ENCODE data around the gene CCNJ.
"Not testable (repeated sequence)": the region's sequence is repeated elsewhere in the genome, so short reads cannot be mapped to it uniquely, and the experiment has no call there.

Gene CCNJ, protein sequence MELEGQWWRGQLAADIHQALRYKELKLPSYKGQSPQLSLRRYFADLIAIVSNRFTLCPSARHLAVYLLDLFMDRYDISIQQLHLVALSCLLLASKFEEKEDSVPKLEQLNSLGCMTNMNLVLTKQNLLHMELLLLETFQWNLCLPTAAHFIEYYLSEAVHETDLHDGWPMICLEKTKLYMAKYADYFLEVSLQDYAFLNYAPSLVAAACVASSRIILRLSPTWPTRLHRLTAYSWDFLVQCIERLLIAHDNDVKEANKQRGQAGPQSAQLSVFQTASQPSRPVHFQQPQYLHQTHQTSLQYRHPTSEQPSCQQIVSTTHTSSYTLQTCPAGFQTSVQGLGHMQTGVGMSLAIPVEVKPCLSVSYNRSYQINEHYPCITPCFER

DNA sequence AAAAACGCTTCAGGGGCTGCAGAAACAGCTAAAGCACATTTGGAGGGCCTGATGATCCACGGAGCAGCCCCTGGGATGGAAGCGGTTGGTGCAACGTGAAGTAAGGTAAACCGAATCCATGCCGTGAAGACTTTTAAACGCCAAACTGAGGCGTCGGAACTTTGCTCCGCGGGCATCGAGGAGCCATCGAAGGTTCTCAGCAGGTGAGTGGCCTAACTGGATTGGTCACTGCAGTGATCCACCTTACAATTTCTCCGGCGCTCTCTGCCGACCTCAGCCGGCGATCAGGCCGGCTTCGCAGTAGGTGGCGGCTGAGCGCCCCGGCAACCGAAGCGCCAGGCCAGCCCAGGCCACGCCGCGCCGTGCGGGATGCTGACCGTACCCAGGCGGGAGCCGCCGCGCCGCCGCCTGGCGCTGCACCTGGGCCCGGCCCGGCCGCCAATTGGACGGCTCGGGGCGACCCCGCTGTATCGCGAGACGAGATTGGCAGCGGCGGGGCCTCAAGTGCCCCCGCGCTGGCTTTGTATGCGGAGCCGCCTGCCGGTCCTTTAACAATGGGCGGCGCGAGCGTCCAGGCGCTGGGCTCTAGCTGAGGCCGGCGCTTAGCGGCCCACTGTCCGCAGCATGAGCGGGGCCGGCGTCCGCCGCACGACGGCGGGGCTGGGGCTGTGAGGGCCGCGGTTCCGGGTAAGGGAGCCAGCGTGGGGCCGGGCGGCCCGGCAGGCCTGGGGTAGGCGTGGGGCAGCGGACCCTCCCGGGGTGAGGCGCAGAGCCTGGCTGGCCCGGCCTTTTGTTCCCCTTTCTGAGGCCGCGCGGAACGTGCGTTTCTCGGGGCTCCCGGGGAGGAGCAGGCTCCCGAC, at the start of gene CCNJ:
CCNJ (plus strand) TSS at position 551 of the 860 bp plus-strand sequence. CDS start 811 bp downstream, outside the sequence.
- peak; percentile 69 to 76 for DNase-seq (ENCODE audit: low read depth in 2 of 2)

DNA sequence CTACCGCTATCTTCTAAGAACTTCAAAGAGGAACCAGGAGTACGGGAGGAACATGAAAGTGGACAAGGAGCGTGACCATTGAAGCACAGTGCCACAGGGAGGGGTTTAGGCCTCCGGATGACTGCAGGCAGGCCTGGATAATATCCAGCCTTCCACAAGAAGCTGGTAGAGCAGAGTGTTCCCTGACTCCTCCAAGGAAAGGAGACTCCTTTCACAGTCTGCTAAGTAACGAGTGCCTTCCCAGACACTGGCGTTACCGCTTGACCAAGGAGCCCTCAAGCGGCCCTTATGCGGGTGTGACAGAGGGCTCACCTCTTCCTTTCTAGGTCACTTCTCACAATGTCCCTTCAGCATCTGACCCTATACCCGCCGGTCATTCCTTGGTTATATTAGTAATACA, 49.0 kb upstream of the CCNJ start:
- not testable (repeated sequence) for DNase-seq (ENCODE audit: low read depth in 2 of 2)

DNA sequence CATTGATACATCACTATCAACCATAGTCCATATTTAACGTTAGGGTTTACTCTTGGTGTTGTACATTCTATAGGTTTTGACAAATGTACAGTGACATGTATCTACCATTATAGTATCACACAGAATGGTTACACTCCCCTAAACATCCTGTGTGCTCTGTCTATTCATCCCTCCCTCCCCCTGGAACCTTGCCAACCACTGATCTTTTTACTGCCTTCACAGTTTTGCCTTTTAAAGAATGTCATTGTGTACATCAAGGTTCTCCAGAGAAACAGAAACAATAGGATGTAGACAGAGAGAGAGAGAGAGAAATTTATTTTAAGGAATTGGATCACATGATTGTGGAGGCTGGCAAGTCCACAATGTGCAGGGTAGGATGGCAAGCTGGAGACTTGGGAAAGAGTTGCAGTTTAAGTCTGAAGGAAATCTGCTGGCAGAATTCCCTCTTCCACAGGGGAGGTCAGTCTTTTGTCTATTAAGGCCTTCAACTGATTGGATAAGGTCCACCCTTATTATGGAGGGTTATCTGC, 45.1 kb upstream of the CCNJ start:
- no peak for DNase-seq (ENCODE audit: low read depth in 2 of 2)

DNA sequence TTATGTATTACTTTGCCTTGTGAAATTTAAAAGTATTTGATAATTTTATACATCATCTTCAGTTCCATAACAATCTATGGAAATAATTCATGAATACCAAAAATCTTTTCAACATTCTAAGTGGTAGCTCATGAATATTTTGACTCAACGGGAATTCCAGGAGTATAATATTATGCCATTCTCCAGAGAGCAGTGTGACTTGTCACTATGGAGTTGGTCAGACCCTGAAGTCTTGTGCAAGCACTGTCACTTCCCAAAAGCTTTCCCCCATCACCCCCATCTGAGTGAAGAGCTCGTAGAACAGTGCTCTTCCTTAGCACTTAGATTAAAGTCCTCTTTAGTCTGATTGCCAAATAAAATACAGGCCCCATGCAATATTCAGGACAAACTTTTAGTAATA, 29.4 kb upstream of the CCNJ start:
- no peak for DNase-seq (ENCODE audit: low read depth in 2 of 2)

- no peak for DNase-seq (ENCODE audit: low read depth in 2 of 2)
Measured at GRCh38 chr10:96014473-96015102, 28.8 kb upstream of the CCNJ start.

- DNase-seq (ENCODE audit: low read depth in 2 of 2) = no peak
Measured at GRCh38 chr10:96017191-96017687, 26.1 kb upstream of the CCNJ start.

DNA sequence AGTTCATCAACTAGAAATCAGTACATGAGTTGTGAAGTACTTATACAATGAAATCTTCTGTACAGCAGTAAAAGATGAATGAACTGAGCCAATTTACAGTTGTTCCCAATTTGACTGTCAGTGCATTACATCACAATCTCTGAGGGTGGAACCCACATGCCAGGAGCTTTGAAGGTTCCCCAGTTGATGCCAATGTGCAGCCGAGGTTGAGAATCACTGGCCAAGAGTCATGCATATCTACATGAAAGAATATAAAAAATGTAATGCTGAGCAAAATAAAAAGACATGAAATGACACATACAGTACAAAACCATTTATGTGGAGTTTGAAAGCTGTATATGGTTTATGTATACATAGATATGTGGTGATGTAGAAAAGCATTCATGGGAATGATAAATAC, 22.1 kb upstream of the CCNJ start:
- no peak for DNase-seq (ENCODE audit: low read depth in 2 of 2)

- no peak for DNase-seq (ENCODE audit: low read depth in 2 of 2)
Measured at GRCh38 chr10:96022739-96023138, 20.6 kb upstream of the CCNJ start.

DNA sequence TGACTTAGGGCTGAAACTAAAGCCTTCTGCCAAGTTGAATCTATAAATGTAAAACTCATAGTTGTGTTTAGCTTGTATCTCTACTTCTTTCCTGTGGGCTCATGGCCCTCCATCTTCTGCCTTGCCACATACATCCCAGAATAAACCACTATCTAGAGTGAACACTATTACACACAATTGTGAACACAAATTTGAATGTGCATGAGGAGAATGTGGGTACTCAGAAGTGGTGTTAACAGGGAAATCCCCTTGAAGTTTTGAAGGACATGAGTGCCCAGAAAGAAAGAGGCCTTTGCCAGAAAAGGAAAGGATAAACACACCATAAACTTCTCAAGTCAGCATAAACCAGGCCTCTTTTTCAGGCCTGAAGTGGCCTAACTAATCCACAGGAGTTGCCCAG, 20.2 kb upstream of the CCNJ start:
- DNase-seq (ENCODE audit: low read depth in 2 of 2) = no peak

DNA sequence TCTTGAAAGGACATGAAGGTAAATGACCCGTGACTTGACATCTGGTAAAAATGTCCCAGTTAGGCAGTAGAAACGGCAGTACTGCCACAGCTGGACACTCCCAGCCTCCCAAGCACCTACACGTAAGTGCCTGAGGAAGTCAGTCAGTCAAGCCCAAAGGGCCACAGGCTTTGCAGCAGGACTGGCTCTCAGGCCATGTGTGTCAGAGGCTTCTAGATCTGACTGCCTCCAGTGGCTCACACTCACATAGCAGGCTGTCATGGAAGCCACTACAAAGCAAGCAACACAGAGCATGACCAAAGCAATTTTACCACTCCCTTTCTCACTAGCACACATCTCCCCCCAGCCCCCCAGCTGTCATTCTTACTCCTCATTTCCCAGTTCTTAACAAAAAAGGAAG, 17.8 kb upstream of the CCNJ start:
- no peak for DNase-seq (ENCODE audit: low read depth in 2 of 2)

DNA sequence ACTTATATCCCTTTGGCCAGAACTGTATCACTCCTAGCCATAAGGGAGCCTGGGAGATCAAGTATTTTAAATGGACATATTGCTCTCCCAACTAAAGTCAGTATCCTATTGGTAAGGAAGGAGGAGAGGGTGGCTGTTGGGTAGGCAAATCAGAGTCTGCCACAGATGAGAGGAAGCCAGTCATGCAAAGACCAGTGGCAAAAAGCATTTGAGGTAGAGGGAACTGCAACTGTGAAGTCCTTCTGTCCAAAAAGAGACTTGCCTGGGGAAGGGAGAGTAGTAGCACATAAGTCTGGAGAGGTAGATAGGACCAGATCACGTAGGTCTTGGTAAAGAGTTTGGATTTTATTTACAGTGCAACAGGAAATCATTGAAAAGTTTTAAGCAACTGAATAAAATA, 8.8 kb upstream of the CCNJ start:
- no peak for DNase-seq (ENCODE audit: low read depth in 2 of 2)

- no peak for DNase-seq (ENCODE audit: low read depth in 2 of 2)
Measured at GRCh38 chr10:96038476-96039387, 4.7 kb upstream of the CCNJ start.

- DNase-seq (ENCODE audit: low read depth in 2 of 2) = no peak
Measured at GRCh38 chr10:96041146-96041545, 2.2 kb upstream of the CCNJ start.

DNA sequence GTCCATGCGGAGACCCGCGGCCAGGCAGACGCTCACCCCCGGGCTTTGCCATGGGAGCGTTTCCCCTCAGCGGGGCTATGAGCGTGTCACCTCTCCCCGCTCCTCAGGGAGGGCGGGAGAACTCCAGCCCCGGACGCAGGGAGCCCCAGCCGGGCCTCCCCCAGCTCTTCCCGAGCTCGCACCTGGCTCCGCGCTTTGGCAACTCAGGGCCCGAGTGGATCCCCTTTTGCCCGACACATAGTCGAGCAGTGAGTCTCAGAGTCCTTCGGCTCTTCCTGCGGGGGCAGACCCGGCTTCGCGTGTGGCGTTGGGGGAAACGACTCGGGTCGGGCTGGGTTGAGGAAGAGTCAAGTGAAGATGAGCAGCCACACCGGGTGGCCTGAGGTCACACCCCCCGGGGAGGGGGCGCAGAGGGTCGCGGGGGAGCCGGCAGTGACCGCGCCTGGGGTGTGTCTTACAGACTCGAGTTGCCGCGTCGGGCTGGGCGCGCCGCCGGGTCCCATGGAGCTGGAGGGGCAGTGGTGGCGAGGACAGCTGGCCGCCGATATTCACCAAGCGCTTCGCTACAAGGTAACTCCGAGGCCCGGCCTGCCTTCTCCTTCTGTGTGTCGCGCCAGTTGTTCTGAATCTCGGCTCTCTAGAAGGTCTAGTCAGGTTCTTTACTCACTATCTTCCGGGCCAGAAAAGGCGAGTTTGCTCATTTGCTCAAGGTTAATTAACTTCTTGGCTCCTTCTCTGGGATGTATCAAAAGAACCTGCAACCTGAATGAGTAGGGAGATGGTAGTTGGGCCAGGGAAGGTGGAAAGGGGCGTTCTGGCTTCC, 721 bp downstream of the CCNJ start:
- peak in 1 of 2 donors; percentile 28 for DNase-seq (ENCODE audit: low read depth in 2 of 2)

DNA sequence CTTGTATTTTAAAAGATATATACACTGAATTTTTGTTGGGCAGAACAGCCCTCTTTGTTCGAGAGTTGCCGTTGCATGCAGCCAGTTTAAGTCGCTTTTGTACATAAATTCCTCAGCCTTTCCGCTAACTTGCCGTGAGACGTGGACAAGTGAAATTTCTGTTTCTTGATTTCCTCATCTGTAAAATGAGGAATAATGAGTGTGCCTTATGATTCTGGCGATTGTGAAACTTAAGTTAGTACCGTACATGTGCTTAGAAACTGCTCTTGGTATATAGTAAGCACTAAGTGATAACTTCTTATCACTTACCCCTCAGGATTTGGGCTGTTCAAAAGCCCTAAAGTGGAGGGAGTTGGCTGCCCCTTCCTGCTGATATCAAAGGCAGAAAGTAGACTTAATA, 1.4 kb downstream of the CCNJ start:
- no peak for DNase-seq (ENCODE audit: low read depth in 2 of 2)

GRCh38 chr10:96046546-96046945, 3.2 kb downstream of the CCNJ start:
- DNase-seq (ENCODE audit: low read depth in 2 of 2) = no peak

DNA sequence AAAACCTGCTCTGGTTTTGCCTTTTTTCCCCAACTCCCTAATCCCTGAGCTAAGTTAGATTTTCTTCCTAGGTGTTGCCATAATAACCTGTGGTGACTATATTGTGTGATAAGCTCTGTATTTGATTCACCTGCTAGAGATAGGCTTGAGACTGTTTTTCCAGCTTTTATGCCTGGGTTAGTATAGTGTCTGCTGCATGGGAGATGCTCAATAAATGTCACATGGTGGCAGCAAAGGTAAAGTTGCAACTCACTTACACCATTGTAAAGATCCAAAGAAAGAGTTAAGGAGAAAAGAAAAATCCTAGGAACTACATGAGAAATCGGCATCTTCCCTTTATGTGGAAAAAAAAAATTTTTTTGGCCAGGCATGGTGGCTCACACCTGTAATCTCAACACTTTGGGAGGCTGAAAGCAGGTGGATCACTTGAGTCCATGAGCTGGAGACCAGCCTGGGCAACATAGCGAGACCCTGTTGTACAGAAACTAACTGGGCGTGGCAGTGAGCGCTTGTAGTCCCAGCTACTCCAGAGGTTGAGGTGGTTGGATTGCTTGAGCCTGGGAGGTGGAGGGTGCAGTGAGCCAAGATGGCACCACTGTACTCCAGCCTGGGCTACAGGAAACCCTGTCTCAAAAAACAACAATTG, 3.7 kb downstream of the CCNJ start:
- no peak for DNase-seq (ENCODE audit: low read depth in 2 of 2)

DNA sequence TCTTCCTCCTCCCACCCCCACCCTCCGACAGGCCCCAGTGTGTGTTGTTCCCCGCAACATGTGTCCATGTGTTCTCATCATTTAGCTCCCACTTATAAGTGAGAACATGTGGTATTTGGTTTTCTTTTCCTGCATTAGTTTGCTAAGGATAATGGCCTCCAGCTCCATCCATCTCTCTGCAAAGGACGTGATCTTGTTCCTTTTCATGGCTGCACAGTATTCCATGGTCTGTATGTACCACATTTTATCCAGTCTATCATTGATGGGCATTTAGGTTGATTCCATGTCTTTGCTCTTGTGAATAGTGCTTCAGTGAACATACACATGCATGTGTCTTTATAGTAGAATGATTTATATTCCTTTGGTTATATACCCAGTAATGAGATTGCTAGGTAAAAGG, 4.5 kb downstream of the CCNJ start:
- DNase-seq (ENCODE audit: low read depth in 2 of 2) = not testable (repeated sequence)

DNA sequence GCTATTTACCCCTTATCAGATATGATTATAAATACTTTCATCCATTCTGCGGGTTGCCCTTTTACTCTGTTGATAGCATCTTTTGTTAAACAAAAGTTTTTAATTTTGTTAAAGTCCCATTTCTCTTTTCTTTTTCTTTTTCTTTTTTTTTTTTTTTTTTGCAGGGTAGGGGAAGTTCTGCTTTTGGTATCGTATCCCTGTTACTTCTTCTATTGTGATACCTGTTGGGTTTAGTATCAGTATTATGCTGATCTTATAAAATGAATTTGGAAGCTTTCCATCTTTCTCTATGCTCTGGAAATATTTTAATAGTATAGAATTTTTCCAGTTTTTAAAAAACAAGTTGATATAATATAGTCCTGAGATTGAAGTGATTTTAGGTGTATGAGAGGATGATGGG, 6.0 kb downstream of the CCNJ start:
- DNase-seq (ENCODE audit: low read depth in 2 of 2) = no peak

- DNase-seq (ENCODE audit: low read depth in 2 of 2) = no peak
Measured at GRCh38 chr10:96053985-96054384, 10.6 kb downstream of the CCNJ start.

All from stimulated activated CD8-positive, alpha-beta memory T cell treated with anti-CD3 and anti-CD28 coated beads, Interleukin-15, amount 100 ng/mL, for 48 hours (primary cell).